ENCODE measurements around the gene EYA4. TPM values are rescaled to one million over a fixed set of nuclear protein-coding genes. Genes with fewer than 3 reads are reported as not detected.

Gene EYA4
- 24.2 TPM for total RNA-seq
- long read RNA-seq, partial matches to known transcripts, result 9 of 18 reads
- long read RNA-seq, other reads (novel, unspliced or antisense), result 9 of 18 reads

GRCh38 chr6:133241086-133241900, at the start of gene EYA4:
Gene EYA4 (plus strand): TSS chr6:133241357. CDS start chr6:133274781, 33,424 bp downstream.
- intact Hi-C loops (cut with DNase I), result loop anchor here (5.0 to 10.0 kb wide), 6 partner anchors 54 to 276 kb away; no protein-coding TSS in a partner anchor

DNA sequence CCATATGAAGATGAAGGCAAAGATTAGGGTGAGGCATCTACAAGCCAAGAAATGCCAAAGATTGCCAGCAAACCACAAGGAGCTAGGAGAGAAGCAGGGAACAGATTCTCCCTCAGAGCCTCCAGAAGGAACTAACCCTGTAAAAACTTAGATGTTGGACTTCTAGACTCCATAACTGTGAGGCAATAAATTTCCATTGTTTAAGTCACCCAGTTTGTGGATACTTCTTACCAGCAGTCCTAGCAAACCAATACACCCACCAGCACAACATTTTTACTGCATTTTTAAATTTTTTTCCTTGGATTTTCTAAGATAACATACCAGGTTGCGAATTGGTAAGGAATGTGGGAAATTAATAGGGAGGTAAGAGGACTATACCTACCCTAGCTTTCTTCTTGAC, 47.8 kb upstream of the EYA4 start:
- intact Hi-C loops (cut with DNase I), result loop anchor here (5.0 kb wide), 1 partner anchor 359 kb away; no protein-coding TSS in a partner anchor
- DNase-seq (ENCODE audit: low spot score), result no peak

More at GRCh38 chr6:133241086-133241900, at the start of gene EYA4:
- DNase-seq (ENCODE audit: low spot score), result peak; percentile 76

DNA sequence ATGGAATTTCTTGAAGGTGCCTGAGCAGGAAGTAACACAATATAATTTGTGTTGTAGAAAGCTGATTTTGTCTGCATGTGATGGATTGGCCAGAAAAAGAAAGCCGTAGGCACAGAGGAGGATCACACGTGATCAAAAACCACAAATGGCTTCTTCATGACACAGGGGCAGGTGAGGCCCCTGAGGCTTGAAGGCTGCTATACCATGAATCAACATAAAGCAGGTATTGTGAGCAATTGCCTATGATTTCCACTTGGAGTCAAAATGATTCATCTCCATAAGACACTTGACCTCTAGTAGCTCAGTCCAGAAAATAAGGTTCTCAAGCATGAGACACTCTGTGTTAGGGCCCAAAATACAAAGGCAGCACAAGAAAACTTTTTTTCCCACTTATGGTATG, 42.4 kb upstream of the EYA4 start:
- intact Hi-C loops (cut with DNase I), result no loop called here
- DNase-seq (ENCODE audit: low spot score), result no peak

DNA sequence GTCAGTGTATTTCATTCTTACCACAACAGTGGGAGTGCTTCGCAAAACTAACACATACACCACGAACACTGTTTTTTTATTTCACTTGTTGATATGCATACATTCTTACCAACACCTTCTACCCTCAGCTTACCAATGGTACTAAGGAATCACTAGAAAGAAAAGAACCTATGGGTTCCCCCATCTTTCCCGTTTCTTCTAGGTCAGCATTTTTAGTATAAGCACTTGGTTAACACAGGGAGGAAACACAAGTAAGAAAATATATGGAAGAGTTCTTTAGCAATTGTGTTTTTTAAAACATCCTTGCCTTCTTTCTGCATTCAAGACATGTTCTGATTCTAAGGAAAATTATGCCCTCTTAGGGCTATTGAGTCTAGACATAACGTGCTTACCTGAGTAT, 39.9 kb upstream of the EYA4 start:
- DNase-seq (ENCODE audit: low spot score), result no peak
- intact Hi-C loops (cut with DNase I), result no loop called here

- DNase-seq (ENCODE audit: low spot score), result no peak
- intact Hi-C loops (cut with DNase I), result no loop called here
Measured at GRCh38 chr6:133202610-133203343, 38.4 kb upstream of the EYA4 start.

GRCh38 chr6:133203344-133203697, 37.8 kb upstream of the EYA4 start:
- intact Hi-C loops (cut with DNase I), result no loop called here
- no peak for DNase-seq (ENCODE audit: low spot score)

DNA sequence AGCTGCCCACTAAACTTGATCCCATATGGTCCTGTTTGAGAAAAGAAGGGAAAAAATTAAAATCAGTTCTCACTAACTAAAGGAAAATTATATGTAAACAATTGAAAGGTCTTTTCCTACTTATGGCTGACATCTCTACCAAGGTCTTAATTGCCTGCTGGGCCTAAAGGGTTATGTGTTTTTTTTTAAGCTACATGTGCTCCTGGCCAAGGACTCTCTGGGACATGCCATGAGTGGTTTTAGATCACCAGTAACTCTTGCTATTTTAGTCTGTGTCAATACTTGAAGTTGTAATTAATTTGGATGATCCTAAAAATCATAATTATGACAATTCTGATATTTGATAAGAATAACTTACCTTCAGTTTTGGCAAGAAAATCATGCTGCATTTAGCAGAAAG, 35.9 kb upstream of the EYA4 start:
- intact Hi-C loops (cut with DNase I), result no loop called here

GRCh38 chr6:133206942-133207341, 34.2 kb upstream of the EYA4 start:
- intact Hi-C loops (cut with DNase I), result no loop called here
- DNase-seq (ENCODE audit: low spot score), result no peak

More for the DNA sequence above, 35.9 kb upstream of the EYA4 start:
- DNase-seq (ENCODE audit: low spot score), result no peak

DNA sequence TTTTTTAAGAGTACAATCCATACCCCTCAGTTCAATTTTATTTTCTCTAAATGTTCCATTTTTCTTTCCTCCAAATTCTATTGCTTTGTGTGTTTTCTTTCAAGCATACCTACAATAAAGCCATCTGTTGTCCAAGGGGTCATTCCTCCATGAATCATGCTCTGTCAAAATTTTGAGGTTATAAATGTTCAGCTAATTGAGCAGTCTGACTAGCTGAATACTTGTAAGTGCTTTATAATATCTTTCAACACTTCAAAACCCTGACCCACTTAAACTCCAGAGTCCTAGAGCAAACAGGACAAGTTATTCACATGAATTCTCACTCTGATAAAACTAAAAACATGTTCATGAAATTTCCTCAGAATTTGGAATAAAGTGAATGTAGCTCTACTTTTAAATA, 33.4 kb upstream of the EYA4 start:
- intact Hi-C loops (cut with DNase I), result no loop called here
- DNase-seq (ENCODE audit: low spot score), result no peak

DNA sequence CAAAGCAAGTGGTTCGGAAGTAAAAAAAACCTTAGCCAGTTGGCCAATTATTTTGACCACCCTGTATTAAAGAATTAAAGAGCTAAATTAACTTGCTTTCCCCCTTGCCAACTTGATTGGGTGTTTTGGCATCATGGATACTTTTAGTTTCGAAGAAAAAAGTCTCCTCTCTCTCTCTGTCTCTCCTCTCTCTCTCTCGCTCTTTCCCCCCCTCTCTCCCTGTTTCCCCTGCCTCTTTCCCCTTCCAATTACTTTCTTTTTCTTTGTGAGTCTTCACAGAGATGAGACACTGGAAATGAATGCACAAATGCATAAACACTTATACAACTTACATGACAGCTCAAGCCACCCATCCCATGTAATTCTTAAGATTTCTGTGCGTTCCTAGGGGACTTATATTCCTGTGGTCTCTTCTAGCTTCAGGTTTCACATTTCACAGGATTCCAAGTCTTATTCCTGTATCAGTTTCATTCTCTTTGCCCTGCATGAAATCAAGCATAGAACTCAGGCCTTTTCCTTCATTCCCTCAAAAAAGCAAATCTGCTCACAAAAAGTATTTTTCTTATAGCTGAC, 32.9 kb upstream of the EYA4 start:
- intact Hi-C loops (cut with DNase I), result no loop called here
- DNase-seq (ENCODE audit: low spot score), result no peak

GRCh38 chr6:133214267-133214666, 26.9 kb upstream of the EYA4 start:
- no peak for DNase-seq (ENCODE audit: low spot score)
- intact Hi-C loops (cut with DNase I), result no loop called here

DNA sequence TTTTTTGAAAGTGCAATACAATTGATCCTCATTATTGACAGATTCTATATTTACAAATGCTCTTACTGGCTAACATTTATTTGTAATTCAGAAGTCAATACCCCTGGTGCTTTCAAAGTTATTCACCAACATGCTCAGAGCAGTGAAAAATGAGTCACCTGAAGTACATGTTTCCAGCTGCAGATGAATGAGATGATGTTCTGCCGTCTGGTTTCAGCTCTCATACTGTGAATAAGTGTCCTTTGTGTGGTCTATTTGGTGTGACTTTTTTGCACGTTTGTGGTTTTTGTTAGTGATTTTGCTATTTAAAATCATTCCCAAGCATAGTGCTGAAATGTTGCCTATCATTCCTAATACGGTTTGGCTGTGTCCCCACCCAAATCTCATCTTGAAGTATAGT, 22.3 kb upstream of the EYA4 start:
- intact Hi-C loops (cut with DNase I), result no loop called here
- no peak for DNase-seq (ENCODE audit: low spot score)

DNA sequence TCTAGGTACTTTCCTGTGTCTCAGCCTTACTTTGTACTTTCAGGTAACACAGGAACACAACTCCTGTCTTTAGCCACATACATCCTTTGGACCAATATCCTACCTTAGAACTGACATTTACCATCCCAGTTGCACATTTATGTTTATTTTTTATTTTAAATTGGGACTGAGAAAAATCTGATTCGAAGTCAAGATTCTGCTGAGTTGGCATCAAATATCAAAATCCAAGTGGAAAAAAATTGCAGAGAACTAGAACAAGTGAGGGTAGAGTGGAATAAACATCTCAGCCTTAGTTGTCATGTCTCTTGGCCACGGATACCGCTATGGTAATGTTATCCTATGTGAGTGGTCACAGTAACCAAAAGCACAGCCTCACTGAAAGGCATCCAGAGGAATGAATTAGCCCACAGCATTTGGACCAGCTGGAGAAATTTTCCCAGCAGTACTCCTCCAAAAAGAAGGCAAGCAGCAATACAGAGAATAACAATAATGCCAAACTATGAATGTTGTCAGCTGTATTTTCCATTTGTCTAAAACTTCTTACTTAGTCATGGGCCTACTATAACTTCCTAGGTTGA, 17.6 kb upstream of the EYA4 start:
- intact Hi-C loops (cut with DNase I), result no loop called here
- DNase-seq (ENCODE audit: low spot score), result no peak

- no peak for DNase-seq (ENCODE audit: low spot score)
- intact Hi-C loops (cut with DNase I), result no loop called here
Measured at GRCh38 chr6:133225560-133225959, 15.6 kb upstream of the EYA4 start.

DNA sequence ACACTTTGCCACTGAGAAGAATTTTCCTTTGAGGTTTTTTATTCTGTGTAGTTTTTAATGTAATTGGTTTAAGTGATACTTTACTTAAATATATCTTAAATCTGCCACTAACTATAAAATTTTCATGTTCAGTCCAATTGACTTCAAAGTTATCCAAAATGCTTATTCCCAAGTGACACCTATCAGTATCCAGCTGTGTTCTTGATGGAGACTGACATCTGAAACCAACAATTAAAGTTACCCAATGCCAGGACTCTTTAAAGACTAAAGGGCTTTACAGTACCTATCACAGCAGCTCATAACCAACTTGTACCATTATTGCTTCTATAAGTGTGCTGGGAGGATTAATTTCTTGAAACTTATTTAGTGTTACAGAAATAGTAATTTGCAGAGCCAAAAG, 13.8 kb upstream of the EYA4 start:
- intact Hi-C loops (cut with DNase I), result no loop called here
- no peak for DNase-seq (ENCODE audit: low spot score)

- intact Hi-C loops (cut with DNase I), result no loop called here
Measured at GRCh38 chr6:133230052-133230451, 11.1 kb upstream of the EYA4 start.

GRCh38 chr6:133235221-133235620, 5.9 kb upstream of the EYA4 start:
- DNase-seq (ENCODE audit: low spot score), result no peak
- intact Hi-C loops (cut with DNase I), result no loop called here

More at GRCh38 chr6:133230052-133230451, 11.1 kb upstream of the EYA4 start:
- DNase-seq (ENCODE audit: low spot score), result no peak

GRCh38 chr6:133236932-133237331, 4.2 kb upstream of the EYA4 start:
- no peak for DNase-seq (ENCODE audit: low spot score)
- intact Hi-C loops (cut with DNase I), result no loop called here

- intact Hi-C loops (cut with DNase I), result loop anchor here (5.0 to 10.0 kb wide), 6 partner anchors 53 to 276 kb away; no protein-coding TSS in a partner anchor
- DNase-seq (ENCODE audit: low spot score), result no peak
Measured at GRCh38 chr6:133240511-133241085, 559 bp upstream of the EYA4 start.

Data from cardiac septum (tissue), 1 donor.